Mesothelial cell of epicardium (in vitro differentiated cells): ENCODE data around the gene EFEMP1. TPM values are rescaled to one million over a fixed set of nuclear protein-coding genes. Genes with fewer than 3 reads are reported as not detected.

Source experiments
- DNase-seq, 2 experiments: peaks; one replicate each; pipeline ENCODE4 v3.0.0; 2021; ENCODE audit warnings: low spot score in 2 of 2; ENCODE audit not compliant: unreplicated experiment in 2 of 2
- H3K27ac Mint-ChIP-seq: 2 replicates; pipeline ENCODE4 v1.8.0; 2021; ENCODE audit warnings: mixed read lengths
- H3K27me3 Mint-ChIP-seq: 2 replicates; pipeline ENCODE4 v1.8.0; 2021; ENCODE audit warnings: low read depth, mixed read lengths
- H3K36me3 Mint-ChIP-seq: 2 replicates; pipeline ENCODE4 v1.8.0; 2021; ENCODE audit warnings: mixed read lengths
- H3K4me1 Mint-ChIP-seq: 2 replicates; pipeline ENCODE4 v1.8.0; 2021; ENCODE audit warnings: mixed read lengths
- H3K4me3 Mint-ChIP-seq: 2 replicates; pipeline ENCODE4 v1.8.0; 2021; ENCODE audit warnings: mild to moderate bottlenecking, moderate library complexity, mixed read lengths
- H3K9me3 Mint-ChIP-seq: 2 replicates; pipeline ENCODE4 v1.8.0; 2021; ENCODE audit warnings: mixed read lengths
- total RNA-seq: library from RNA; stranded (reverse); gene quantifications from 3 replicates; pipeline ENCODE4 v1.2.1, GENCODE V29; 2021
- TF ChIP-seq, protein P1 (sequence below): fragments of 200-600 bp; sonication (generic); IDR thresholded peaks from one replicate; pipeline ENCODE4 v1.5.0; 2021; ENCODE audit warnings: antibody characterized with exemption; ENCODE audit not compliant: unreplicated experiment

Gene EFEMP1
- total RNA-seq, 1 donor from 2014 or later, result 38.1 TPM

DNA sequence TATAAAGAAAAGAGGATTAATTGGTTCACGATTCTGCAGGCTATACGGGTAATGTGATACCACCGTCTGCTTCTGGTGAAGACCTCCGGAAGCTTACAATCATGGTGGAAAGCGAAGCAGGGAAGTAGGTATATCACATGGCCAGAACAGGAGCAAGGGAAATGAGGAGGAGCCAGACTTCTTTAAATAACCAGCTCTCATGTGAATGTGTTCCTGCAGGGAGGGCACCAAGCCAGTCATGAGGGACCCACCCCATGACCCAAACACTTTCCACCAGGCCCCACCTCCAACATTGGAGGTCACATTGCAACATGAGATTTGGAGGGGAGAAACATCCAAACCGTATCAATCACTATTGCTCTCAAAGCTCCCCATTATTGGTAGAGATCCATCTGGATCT lies 61.8 kb downstream of the EFEMP1 start:
- no peaks in the 10 kb centered on the region for H3K27me3 Mint-ChIP-seq
- H3K4me3 Mint-ChIP-seq, result no peak overlapping the region
- peaks cover 2% of the 10 kb centered on the region for H3K9me3 Mint-ChIP-seq
- DNase-seq, result no peak
- no peak overlapping the region for H3K27ac Mint-ChIP-seq
- peaks cover 4% of the 10 kb centered on the region for H3K4me1 Mint-ChIP-seq
- no peaks in the 10 kb centered on the region for H3K36me3 Mint-ChIP-seq
- TF ChIP-seq, protein P1, sequence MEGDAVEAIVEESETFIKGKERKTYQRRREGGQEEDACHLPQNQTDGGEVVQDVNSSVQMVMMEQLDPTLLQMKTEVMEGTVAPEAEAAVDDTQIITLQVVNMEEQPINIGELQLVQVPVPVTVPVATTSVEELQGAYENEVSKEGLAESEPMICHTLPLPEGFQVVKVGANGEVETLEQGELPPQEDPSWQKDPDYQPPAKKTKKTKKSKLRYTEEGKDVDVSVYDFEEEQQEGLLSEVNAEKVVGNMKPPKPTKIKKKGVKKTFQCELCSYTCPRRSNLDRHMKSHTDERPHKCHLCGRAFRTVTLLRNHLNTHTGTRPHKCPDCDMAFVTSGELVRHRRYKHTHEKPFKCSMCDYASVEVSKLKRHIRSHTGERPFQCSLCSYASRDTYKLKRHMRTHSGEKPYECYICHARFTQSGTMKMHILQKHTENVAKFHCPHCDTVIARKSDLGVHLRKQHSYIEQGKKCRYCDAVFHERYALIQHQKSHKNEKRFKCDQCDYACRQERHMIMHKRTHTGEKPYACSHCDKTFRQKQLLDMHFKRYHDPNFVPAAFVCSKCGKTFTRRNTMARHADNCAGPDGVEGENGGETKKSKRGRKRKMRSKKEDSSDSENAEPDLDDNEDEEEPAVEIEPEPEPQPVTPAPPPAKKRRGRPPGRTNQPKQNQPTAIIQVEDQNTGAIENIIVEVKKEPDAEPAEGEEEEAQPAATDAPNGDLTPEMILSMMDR, result no peak

DNA sequence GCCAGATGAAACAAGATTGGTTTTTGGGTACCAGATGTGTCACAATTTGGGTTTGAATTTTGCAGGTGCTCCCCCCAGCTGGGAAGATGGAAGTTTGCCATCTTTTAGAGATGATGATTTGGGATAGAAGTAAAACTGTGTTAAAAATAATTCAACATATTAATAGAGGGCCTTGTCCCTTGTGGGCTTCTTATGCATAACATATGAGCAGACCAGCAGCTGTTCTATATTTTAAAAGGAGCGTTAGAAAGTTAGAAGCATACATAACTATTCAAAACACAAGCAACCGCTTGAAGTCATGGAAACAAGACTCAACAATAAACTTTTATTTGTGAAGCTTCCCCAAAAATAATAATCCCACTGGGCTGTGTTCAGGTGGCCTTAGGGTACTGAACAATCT lies 62.8 kb downstream of the EFEMP1 start:
- TF ChIP-seq, protein P1, result no peak
- Mint-ChIP-seq H3K27ac (no peak overlapping the region), H3K4me3 (no peak overlapping the region), H3K9me3 (peaks cover 2% of the 10 kb centered on the region), H3K36me3 (no peaks in the 10 kb centered on the region), H3K27me3 (no peaks in the 10 kb centered on the region), H3K4me1 (peaks cover 4% of the 10 kb centered on the region)
- DNase-seq, result no peak

DNA sequence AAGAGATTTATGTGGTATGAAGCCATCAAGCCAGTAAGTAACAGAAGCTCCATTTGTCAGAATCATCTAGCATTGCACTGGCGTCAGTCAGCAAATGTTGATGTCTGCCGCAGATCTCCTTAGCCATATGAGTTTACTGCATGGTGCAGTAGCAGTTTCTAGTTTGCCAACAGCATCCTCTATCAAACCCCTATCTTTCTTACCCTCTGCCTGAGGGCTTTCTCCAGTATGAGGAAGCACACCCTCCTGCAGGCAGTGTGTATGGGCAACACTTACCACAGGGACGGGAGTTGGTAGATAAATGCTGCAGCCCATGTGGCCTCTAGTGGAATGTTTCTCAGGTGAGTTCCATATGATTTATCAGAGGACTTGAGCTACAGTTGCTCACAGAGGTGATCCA lies 63.7 kb downstream of the EFEMP1 start:
- H3K36me3 Mint-ChIP-seq, result no peaks in the 10 kb centered on the region
- no peak for DNase-seq
- peaks cover 2% of the 10 kb centered on the region for H3K9me3 Mint-ChIP-seq
- H3K27ac Mint-ChIP-seq, result no peak overlapping the region
- TF ChIP-seq, protein P1, result no peak
- H3K4me3 Mint-ChIP-seq, result no peak overlapping the region
- peaks cover 4% of the 10 kb centered on the region for H3K4me1 Mint-ChIP-seq
- H3K27me3 Mint-ChIP-seq, result no peaks in the 10 kb centered on the region

DNA sequence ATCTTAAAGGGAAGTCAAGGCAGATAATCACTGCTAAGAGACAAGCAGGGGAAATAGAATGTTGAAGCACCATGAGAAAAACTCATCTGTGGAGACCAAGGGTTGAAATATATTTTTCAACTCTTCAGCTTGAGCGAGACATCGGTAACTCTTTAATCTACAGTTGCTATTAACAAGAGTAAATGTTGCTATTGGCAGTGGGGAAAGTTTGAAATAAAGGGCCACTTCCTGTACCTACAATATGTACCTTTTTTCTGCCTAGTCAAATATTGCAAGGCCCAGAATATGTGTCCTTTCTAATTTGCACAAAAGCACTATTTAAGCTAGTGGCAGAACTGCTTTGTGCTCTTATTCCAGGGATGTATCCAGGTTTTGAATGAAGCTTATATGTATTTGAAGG lies 65.8 kb downstream of the EFEMP1 start:
- H3K9me3 Mint-ChIP-seq, result no peaks in the 10 kb centered on the region
- TF ChIP-seq, protein P1, result no peak
- no peak overlapping the region for H3K27ac Mint-ChIP-seq
- no peaks in the 10 kb centered on the region for H3K36me3 Mint-ChIP-seq
- H3K4me3 Mint-ChIP-seq, result no peak overlapping the region
- H3K27me3 Mint-ChIP-seq, result no peaks in the 10 kb centered on the region
- peaks cover 4% of the 10 kb centered on the region for H3K4me1 Mint-ChIP-seq
- DNase-seq, result no peak

DNA sequence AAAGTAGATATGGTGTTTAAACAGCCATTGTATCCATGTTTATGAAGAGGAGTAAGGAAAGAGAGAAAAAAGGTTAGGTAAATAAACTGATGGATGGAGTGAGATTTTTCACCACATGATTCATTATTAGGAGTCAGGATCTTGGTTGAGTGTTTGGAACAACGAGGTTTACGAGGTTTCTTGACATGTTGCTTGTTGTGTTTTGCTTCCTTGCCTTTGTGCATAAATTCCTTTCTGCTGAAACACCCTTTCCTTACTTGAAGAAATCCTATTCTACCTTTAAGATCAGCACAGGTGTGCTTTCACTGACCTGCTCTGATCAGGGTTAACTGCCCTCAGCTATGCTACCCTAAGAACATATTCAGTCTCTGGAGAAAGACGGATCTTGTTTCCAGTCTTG lies 66.6 kb downstream of the EFEMP1 start:
- H3K4me1 Mint-ChIP-seq, result no peaks in the 10 kb centered on the region
- peaks cover 4% of the 10 kb centered on the region for H3K27me3 Mint-ChIP-seq
- no peak overlapping the region for H3K27ac Mint-ChIP-seq
- H3K9me3 Mint-ChIP-seq, result no peaks in the 10 kb centered on the region
- no peak overlapping the region for H3K4me3 Mint-ChIP-seq
- no peak for DNase-seq
- TF ChIP-seq, protein P1, result no peak
- H3K36me3 Mint-ChIP-seq, result no peaks in the 10 kb centered on the region

DNA sequence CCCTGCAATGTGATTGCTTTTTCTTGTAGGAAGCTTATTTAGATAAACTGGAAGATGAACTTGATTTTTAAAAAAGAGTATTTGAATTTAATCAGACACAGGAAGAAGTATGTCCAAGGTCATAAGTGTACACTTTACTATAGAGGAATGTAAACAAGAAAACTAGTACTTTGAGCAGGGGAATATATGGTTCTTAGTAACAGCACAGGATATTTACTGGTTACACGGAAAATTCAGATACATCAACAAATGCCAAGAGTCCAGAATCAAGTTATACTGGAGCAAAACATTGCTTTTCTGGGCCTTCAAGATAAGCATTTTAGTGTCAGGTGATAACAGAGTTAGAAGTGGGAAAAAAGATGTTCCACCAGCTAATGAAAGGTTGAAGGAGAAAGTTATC lies 75.5 kb downstream of the EFEMP1 start:
- Mint-ChIP-seq H3K36me3 (peaks cover 1% of the 10 kb centered on the region), H3K27me3 (peaks cover 7% of the 10 kb centered on the region), H3K4me1 (peaks cover 1% of the 10 kb centered on the region), H3K9me3 (peaks cover 5% of the 10 kb centered on the region), H3K4me3 (no peak overlapping the region), H3K27ac (no peak overlapping the region)
- DNase-seq, result no peak
- TF ChIP-seq, protein P1, result no peak
